ENCODE measurements around the gene FYB1.

FYB1 gene

GRCh38 chr5:39160576-39161213, 58.7 kb downstream of the FYB1 start:
- DNase-seq (ENCODE audit: low read depth in 2 of 2): no peak

GRCh38 chr5:39159811-39160490, 59.4 kb downstream of the FYB1 start:
- DNase-seq (ENCODE audit: low read depth in 2 of 2): no peak

- DNase-seq (ENCODE audit: low read depth in 2 of 2): no peak
Measured at GRCh38 chr5:39158786-39159185, 60.6 kb downstream of the FYB1 start.

- DNase-seq (ENCODE audit: low read depth in 2 of 2): no peak
Measured at GRCh38 chr5:39158127-39158593, 61.2 kb downstream of the FYB1 start.

GRCh38 chr5:39157701-39158100, 61.7 kb downstream of the FYB1 start:
- no peak for DNase-seq (ENCODE audit: low read depth in 2 of 2)

- no peak for DNase-seq (ENCODE audit: low read depth in 2 of 2)
Measured at GRCh38 chr5:39156082-39156481, 63.3 kb downstream of the FYB1 start.

GRCh38 chr5:39151745-39152144, 67.6 kb downstream of the FYB1 start:
- no peak for DNase-seq (ENCODE audit: low read depth in 2 of 2)

- DNase-seq (ENCODE audit: low read depth in 2 of 2): no peak
Measured at GRCh38 chr5:39149966-39150365, 69.4 kb downstream of the FYB1 start.

- no peak for DNase-seq (ENCODE audit: low read depth in 2 of 2)
Measured at GRCh38 chr5:39148983-39149534, 70.3 kb downstream of the FYB1 start.

GRCh38 chr5:39146831-39147540, 72.4 kb downstream of the FYB1 start:
- DNase-seq (ENCODE audit: low read depth in 2 of 2): no peak

GRCh38 chr5:39143151-39143860, 76.1 kb downstream of the FYB1 start:
- DNase-seq (ENCODE audit: low read depth in 2 of 2): no peak

GRCh38 chr5:39140558-39141168, 78.7 kb downstream of the FYB1 start:
- no peak for DNase-seq (ENCODE audit: low read depth in 2 of 2)

GRCh38 chr5:39138892-39139291, 80.5 kb downstream of the FYB1 start:
- DNase-seq (ENCODE audit: low read depth in 2 of 2): no peak

- no peak for DNase-seq (ENCODE audit: low read depth in 2 of 2)
Measured at GRCh38 chr5:39137819-39138451, 81.4 kb downstream of the FYB1 start.

- DNase-seq (ENCODE audit: low read depth in 2 of 2): no peak
Measured at GRCh38 chr5:39137391-39137790, 82.0 kb downstream of the FYB1 start.

GRCh38 chr5:39132792-39133191, 86.6 kb downstream of the FYB1 start:
- DNase-seq (ENCODE audit: low read depth in 2 of 2): no peak

GRCh38 chr5:39132128-39132447, 87.3 kb downstream of the FYB1 start:
- DNase-seq (ENCODE audit: low read depth in 2 of 2): no peak

- no peak for DNase-seq (ENCODE audit: low read depth in 2 of 2)
Measured at GRCh38 chr5:39131210-39132127, 87.9 kb downstream of the FYB1 start.

- DNase-seq (ENCODE audit: low read depth in 2 of 2): no peak
Measured at GRCh38 chr5:39130716-39131115, 88.6 kb downstream of the FYB1 start.

- DNase-seq (ENCODE audit: low read depth in 2 of 2): no peak
Measured at GRCh38 chr5:39121922-39122321, 97.4 kb downstream of the FYB1 start.
